H1 (cell line): ENCODE measurements around the gene RGR. TPM values are rescaled to one million over a fixed set of nuclear protein-coding genes. Genes with fewer than 3 reads are reported as not detected.

Source experiments
- HDAC2 ChIP-seq, 2 experiments: fragments of 300-600 bp in 1 of 2; sonication (generic) in 1 of 2; IDR thresholded peaks; 2 replicates each; pipeline ENCODE4 v1.6.1; 2011 to 2012; ENCODE audit warnings: low read depth in 2 of 2, low read length in 2 of 2, mild to moderate bottlenecking in 2 of 2, moderate library complexity in 2 of 2, borderline replicate concordance in 1 of 2, inconsistent platforms in 1 of 2
- MAFK ChIP-seq: IDR thresholded peaks from 2 replicates; pipeline ENCODE4 v1.6.1; 2012; ENCODE audit warnings: low read depth, mild to moderate bottlenecking, improper control_type of control experiment, low read length
- RNF2 ChIP-seq: fragments of 200-900, 300-1000 bp; sonication (generic); IDR thresholded peaks from 2 replicates; pipeline ENCODE4 v1.7.1; 2016; ENCODE audit warnings: borderline replicate concordance, low read depth, mild to moderate bottlenecking, antibody characterized with exemption, low read length; ENCODE audit not compliant: poor library complexity, severe bottlenecking; ENCODE audit errors: missing control alignments
- SRF ChIP-seq: IDR thresholded peaks from 2 replicates; pipeline ENCODE4 v1.6.1; 2011; ENCODE audit warnings: mild to moderate bottlenecking, low read depth, low read length, moderate library complexity
- YY1 ChIP-seq: IDR thresholded peaks from 2 replicates; pipeline ENCODE4 v1.6.1; 2011; ENCODE audit warnings: low read depth, mild to moderate bottlenecking, low read length
- polyA plus RNA-seq, 7 experiments: library from polyadenylated mRNA; depleted of rRNA in 3 of 7; stranded (reverse) in 5 of 7; unstranded in 2 of 7; fragments of >200 nt in 5 of 7; fragments of 200-250 nt in 2 of 7; gene quantifications; 1 replicate in 5 of 7; 2 replicates in 1 of 7; 4 replicates in 1 of 7; pipeline versions ENCODE4 v1.2.1 to v1.2.3, GENCODE V29; 2011 to 2013; ENCODE audit warnings: missing spikeins in 2 of 7, mixed read lengths in 2 of 7
- total RNA-seq: library from RNA; stranded (reverse); fragmentation: NEBNext Ultra II Directional; extraction: Animal tissue kit (Norgen Biotek cat#: 25700); gene quantifications from 2 replicates; pipeline ENCODE4 v1.2.1, GENCODE V29; 2021

Gene RGR
- total and polyA plus RNA-seq, 2 of the 8 experiments (the other 6 are each of a cell fraction or from before 2014, with no cell fraction given): not detected

DNA sequence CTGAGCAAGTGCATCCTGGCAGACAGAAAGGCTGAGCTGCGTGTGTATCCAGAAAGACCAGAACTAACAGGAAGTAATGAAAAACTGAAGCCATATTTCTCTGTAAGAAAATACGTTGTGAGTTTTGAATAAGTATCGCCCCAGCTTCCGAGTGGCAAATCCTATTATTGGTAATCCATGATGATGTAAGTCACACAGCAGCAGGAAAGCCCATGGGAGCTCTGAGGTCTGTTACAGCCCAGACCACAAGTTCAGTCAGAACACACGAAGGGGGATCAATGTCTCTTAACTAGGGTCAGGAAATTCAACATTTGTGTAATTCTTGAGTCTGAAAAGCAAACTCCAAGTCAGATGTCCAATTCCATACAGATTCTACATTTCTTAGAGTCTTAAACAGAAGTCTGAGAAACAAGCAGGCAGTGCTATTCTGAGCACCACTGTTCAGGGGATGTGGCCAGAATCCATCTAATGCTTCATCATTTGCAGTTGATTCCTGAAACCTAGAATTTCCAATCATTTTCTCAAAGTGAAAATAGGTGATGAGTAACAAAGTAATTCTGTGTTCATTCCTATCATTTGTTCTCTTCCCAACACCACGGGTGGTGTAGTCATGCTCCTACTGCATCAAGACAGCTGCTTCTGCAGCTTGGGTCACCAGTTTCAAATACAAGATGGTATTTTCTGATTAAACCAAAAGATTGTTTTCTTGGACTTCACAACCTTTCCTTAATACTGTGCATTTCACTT lies 19.3 kb upstream of the RGR start, which contains the start of gene LRIT2 (continued):
- no peak for TF ChIP-seq SRF
- no peak for TF ChIP-seq MAFK
- no peak for TF ChIP-seq HDAC2 (IDR thresholded peaks at IDR 0.05; ENCODE audit: borderline replicate concordance in 1 of 2, low read depth in 2 of 2, low read length in 2 of 2)
- no peak for TF ChIP-seq YY1
- TF ChIP-seq RNF2: no peak
